ENCODE data around the gene NRIP2. TPM values are rescaled to one million over a fixed set of nuclear protein-coding genes. Genes with fewer than 3 reads are reported as not detected.

NRIP2 gene, protein sequence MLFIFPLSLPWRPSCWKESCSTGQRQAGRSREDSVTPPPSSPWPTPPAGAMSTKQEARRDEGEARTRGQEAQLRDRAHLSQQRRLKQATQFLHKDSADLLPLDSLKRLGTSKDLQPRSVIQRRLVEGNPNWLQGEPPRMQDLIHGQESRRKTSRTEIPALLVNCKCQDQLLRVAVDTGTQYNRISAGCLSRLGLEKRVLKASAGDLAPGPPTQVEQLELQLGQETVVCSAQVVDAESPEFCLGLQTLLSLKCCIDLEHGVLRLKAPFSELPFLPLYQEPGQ
- 1 to 10 TPM in 1 of 2 donors, under 1 TPM in 1; 0.59 to 3.0 TPM for total RNA-seq

DNA sequence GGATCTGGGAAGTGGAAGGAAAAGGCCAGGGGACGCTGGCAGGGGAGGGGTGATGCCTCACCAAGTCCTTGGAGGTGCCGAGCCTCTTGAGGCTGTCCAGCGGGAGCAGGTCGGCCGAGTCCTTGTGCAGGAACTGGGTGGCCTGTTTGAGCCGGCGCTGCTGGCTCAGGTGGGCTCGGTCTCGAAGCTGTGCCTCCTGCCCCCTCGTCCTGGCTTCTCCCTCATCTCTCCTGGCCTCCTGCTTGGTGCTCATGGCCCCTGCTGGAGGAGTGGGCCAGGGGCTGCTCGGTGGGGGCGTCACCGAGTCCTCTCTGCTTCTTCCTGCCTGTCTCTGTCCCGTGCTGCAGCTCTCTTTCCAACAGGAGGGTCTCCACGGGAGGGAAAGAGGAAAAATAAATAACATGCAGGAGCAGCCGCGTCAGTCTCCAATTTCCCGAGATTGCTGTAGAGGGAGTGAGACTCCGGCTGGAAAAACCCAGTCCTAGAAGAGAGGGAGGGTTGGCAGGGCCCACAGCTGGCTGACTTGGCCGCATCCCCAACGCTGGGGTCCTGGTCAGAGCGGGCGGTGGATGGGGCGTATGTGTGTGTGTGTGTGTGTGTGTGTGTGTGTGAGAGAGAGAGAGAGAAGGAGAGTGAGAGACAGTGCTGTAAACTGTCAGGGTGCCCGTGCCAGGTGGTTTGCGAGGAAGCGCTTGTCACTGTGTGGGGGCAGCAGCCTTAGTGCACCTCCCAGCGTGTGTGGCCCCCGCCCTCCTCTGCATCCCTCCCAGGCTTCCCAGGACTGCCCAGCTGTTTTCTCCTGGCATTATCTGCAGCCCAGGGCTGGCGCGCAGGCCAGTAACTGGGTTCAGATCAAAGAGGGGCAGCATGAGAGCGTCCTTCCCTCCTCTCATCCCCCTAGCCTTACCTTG, at the start of gene NRIP2:
NRIP2 (minus strand) TSS at position 455 of the 911 bp plus-strand sequence; CDS start at position 403, 52 bp downstream.
- H3K27me3 ChIP-seq: no peaks in the 10 kb centered on the region
- peaks cover 0 to 23% of the 10 kb centered on the region in 2 donors for H3K4me1 ChIP-seq
- H3K9me3 ChIP-seq: no peaks in the 10 kb centered on the region
- peak within 1 kb of the TSS in 1 of 2 donors; percentile 5 for H3K27ac ChIP-seq
- H3K36me3 ChIP-seq: peaks cover 5% of the 10 kb centered on the region
- H3K4me3 ChIP-seq: peak within 1 kb of the TSS in 1 of 2 donors; percentile 37
- no peak for DNase-seq (ENCODE audit: low spot score)
- TF ChIP-seq, protein P1, sequence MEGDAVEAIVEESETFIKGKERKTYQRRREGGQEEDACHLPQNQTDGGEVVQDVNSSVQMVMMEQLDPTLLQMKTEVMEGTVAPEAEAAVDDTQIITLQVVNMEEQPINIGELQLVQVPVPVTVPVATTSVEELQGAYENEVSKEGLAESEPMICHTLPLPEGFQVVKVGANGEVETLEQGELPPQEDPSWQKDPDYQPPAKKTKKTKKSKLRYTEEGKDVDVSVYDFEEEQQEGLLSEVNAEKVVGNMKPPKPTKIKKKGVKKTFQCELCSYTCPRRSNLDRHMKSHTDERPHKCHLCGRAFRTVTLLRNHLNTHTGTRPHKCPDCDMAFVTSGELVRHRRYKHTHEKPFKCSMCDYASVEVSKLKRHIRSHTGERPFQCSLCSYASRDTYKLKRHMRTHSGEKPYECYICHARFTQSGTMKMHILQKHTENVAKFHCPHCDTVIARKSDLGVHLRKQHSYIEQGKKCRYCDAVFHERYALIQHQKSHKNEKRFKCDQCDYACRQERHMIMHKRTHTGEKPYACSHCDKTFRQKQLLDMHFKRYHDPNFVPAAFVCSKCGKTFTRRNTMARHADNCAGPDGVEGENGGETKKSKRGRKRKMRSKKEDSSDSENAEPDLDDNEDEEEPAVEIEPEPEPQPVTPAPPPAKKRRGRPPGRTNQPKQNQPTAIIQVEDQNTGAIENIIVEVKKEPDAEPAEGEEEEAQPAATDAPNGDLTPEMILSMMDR (IDR thresholded peaks at IDR 0.05): no peak

DNA sequence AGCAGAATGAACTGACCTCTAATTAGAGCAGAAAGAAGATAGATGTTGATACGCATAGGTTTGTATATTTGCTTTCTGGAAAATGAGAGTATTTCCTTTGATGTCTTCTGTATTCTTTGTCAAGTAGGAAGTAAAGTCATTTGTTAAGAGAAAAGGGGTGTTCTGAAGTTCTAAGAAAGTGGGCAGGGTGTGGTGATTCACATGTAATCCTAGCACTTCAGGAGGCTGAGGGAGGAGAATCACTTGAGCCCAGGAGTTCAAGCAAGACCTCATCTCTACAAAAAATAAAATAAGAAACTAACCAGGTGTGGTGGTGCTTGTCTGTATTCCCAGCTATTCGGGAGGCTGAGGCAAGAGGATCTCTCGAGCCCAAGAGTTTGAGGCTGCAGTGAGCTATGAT, 45.0 kb upstream of the NRIP2 start:
- Histone ChIP-seq H3K4me3 (no peak overlapping the region), H3K36me3 (no peaks in the 10 kb centered on the region), H3K9me3 (no peaks in the 10 kb centered on the region), H3K27ac (no peak overlapping the region), H3K27me3 (no peaks in the 10 kb centered on the region), H3K4me1 (peaks cover 0 to 20% of the 10 kb centered on the region in 2 donors)
- TF ChIP-seq, protein P1 (IDR thresholded peaks at IDR 0.05): no peak
- DNase-seq (ENCODE audit: low spot score): no peak

- H3K27me3 ChIP-seq: no peaks in the 10 kb centered on the region
- no peaks in the 10 kb centered on the region for H3K36me3 ChIP-seq
- no peak for DNase-seq (ENCODE audit: low spot score)
- peaks cover 0 to 20% of the 10 kb centered on the region in 2 donors for H3K4me1 ChIP-seq
- no peaks in the 10 kb centered on the region for H3K9me3 ChIP-seq
- peak overlapping the region; percentile 78 to 93 for H3K27ac ChIP-seq
- H3K4me3 ChIP-seq: peak overlapping the region; percentile 83 to 92
- TF ChIP-seq, protein P1 (IDR thresholded peaks at IDR 0.05): no peak
These were observed 43.3 kb upstream of the NRIP2 start for GRCh38 chr12:2877953-2878732.

DNA sequence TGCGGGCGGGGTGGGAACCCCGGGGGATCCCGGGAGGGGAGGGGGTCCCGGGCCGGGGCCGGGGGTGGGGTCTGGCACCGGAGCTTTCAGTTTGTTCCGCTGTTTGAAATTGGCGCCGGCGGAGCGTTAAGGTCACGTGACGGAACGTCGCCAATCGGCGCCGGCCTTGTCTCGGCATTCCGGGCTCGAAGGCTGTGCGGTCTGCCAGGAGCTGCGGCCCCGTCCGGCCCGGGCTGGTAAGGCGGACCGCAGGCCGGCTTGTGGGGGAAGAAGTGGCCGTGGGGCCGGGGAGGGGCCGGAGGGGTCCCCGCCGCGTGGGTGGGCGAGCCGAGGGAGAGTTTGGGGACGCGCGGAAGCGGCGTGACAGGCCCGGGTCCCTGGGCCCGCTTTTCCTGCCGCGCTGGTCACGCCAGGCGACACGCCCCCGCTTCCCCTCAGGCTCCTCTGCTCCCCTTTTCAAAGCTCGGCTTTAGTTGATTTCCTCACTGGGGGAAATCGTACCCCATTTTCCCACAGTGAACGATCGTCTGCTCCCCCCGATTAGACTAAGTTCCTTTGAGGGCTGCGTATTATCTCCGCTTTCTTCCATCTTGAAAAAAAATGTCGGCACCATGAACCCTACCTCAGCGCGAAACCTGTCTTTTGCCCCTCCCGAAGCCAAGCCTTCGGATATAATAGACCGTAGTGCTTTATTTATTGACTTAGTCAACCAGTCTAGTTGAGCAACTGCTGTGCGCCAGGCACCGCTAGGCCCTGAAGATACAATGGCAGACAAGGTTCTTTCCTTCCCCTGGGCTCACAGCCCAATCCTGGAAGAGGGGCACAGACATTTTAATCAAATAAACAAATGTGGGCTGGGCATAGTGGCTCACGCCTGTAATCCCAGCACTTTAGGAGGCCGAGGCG, 42.5 kb upstream of the NRIP2 start, which contains the start of the genes FOXM1 and RHNO1:
FOXM1 (minus strand) TSS at position 128 of the 906 bp plus-strand sequence. CDS start 2,696 bp downstream, outside the sequence.
RHNO1 (plus strand) TSS at position 177 of the 906 bp plus-strand sequence. CDS start 8,144 bp downstream, outside the sequence.
- Histone ChIP-seq H3K27ac (peak within 1 kb of the TSS; percentile 78 to 93), H3K9me3 (no peaks in the 10 kb centered on the region)
- DNase-seq (ENCODE audit: low spot score): peak; percentile 89

More for the DNA sequence above, 42.5 kb upstream of the NRIP2 start, which contains the start of the genes FOXM1 and RHNO1:
- no peaks in the 10 kb centered on the region for H3K27me3 ChIP-seq
- peaks cover 0 to 20% of the 10 kb centered on the region in 2 donors for H3K4me1 ChIP-seq
- H3K36me3 ChIP-seq: no peaks in the 10 kb centered on the region
- H3K4me3 ChIP-seq: peak within 1 kb of the TSS; percentile 83 to 92
- TF ChIP-seq, protein P1 (IDR thresholded peaks at IDR 0.05): no peak

Measured in right atrium auricular region (tissue), 2 donors.